Stimulated activated CD8-positive, alpha-beta memory T cell treated with anti-CD3 and anti-CD28 coated beads, Interleukin-7, amount 100 ng/mL, for 1 hour (primary cell): ENCODE measurements around the gene PCNX2.

Experiments used
- DNase-seq, 2 donors: peaks; one replicate each; pipeline ENCODE4 v3.0.0-alpha.2; 2020; ENCODE audit warnings: low read depth in 2 of 2

PCNX2 gene

GRCh38 chr1:233061265-233061664 lies 234.3 kb downstream of the PCNX2 start:
- no peak for DNase-seq

DNA sequence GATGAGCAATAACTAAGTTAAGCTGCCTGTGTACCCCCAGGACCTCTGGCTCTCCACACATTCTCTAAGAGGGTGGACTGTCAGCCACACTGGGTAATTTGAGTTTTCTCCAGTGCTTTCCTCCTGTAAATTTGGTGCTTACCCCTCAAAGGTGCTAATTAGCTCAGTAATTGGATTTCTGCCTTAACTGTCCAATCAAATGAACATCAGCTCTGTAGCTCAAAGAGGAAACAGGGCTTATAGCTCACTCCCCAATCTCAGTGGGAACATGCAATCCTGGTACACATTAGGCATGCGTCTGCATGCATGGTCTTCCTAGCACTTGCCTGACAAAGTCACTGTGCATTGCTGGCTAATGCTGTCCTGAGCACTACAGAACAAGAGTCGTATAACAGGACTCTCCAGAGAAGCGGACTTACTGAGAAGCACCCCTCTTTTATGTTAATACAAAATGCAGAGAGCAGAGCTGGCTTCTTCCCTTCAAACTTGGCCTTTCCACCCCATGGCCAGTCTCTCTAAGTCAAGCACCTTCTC lies 235.0 kb downstream of the PCNX2 start:
- DNase-seq = no peak

- DNase-seq = no peak
Measured at GRCh38 chr1:233057836-233058235, 237.7 kb downstream of the PCNX2 start.

GRCh38 chr1:233055879-233056641 lies 239.5 kb downstream of the PCNX2 start:
- no peak for DNase-seq

- no peak for DNase-seq
Measured at GRCh38 chr1:233045588-233045987, 249.9 kb downstream of the PCNX2 start.

DNA sequence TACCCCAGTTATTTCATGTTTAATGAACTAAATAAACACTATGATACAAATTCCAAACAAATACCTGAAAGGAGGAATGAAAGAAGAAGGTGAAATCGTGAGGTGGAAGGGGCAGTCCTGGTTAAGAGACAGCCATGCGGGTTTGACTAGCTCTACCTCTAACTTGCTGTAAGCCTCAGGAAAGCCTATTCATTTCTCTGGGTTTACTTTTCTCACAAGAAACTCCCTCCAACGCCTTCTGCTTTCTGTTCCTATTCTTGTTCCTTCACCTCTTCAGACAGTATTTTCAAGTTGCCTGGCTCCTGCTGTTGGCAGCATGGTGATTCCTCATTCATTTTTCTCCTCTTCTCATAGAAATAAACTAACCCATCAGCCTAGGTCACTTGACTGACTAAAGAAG lies 252.7 kb downstream of the PCNX2 start:
- DNase-seq = no peak

GRCh38 chr1:233040494-233040893 lies 255.0 kb downstream of the PCNX2 start:
- no peak for DNase-seq

DNA sequence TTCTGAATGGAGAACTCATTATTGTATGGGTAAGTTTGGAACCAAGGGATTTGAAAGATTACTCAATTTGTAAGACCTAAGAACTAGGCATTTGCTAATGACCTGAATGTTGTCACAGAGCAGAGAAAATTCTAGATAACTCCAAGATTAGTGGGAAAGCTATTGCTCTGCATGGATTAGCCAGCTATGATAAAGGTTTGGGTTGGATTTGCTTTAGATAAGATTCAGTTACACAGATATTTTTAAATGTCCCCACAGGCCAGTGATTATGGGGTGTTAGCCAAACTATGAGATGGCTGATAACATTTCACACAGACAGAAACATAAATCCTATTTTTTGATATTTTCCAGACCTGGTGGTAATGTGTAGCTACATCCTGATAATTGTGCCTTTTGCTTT lies 256.9 kb downstream of the PCNX2 start:
- no peak for DNase-seq

GRCh38 chr1:233037843-233038242 lies 257.7 kb downstream of the PCNX2 start:
- DNase-seq = no peak

- no peak for DNase-seq
Measured at GRCh38 chr1:233034836-233035235, 260.7 kb downstream of the PCNX2 start.

- DNase-seq = no peak
Measured at GRCh38 chr1:233033361-233033760, 262.2 kb downstream of the PCNX2 start.

- no peak for DNase-seq
Measured at GRCh38 chr1:233032916-233033315, 262.6 kb downstream of the PCNX2 start.

DNA sequence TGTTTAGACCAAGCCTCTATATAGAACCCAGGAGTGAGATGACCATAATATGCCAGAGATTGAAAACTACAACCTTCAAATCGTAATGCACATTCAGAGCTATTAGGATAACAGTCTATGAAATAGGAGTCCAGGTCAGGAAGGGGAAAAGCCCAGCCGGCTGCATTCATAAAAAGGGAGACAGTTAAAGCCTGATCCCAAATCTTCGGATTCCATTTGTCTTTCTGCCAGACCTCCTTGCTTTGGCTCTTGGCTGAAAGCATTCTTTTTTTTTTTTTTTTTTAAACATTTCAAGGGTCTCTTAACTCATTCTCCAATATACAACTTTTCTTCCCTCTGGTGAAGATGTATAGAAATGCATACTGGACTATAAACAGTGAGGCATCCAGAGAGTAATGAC lies 264.0 kb downstream of the PCNX2 start:
- DNase-seq = no peak

- no peak for DNase-seq
Measured at GRCh38 chr1:233027046-233027445, 268.5 kb downstream of the PCNX2 start.

DNA sequence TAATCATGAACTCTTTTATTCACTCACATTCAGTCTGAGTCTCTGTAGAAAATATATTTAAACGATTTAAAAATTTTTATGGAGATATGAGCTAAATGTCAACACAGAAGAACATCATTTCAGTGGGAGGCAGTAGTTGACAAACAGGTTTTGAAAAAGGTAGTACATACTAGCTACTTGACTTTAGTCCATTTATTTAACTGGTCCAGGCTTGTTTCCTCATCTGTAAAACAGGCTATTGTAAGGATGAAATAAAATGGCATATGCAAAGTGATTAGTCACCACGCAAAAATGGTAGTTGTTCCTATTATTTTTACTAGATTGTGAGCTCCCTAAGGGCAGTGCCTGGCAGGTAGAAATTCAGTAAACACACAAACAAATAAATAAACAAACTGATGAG lies 270.0 kb downstream of the PCNX2 start:
- no peak for DNase-seq

DNA sequence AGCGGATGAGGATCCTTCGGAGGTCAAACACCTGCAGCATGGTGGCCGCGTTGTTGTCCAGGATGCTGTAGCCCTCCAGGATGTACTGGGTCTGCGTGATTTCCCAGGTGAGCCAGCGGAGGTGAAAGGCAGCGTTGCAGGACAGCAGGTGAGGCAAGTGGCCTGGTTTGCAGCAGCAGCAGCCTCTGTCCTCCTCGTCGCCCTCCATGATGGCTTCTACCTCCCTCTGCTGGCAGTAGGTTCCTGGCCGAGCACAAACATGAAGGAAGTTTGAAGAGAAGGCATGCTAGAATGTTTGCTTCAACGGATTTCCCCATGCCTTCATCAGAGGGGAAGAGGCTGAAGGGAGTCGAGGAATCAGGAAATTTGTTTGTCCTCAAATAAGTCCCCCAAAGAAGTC lies 270.4 kb downstream of the PCNX2 start:
- DNase-seq = no peak

- DNase-seq = no peak
Measured at GRCh38 chr1:233024199-233024598, 271.3 kb downstream of the PCNX2 start.

DNA sequence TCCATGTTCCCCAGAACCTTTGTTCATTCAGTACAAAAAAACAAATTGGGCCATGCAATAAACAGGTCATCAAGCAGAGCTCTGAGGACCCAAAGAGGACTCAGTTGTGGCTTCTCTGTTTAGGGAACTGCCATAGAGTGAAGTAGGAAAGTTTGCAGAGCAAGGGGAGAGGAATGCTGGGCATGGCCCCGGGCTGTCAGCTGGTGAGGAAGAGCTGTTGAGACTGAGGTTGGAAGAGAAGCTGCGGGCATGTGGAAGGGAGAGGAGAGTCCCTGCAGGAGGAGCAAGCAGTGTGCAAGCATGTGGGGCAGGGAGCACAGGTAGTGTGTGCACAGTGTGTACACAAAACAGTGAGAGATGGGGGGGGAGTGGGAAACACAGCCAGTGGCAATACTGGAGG lies 273.3 kb downstream of the PCNX2 start:
- no peak for DNase-seq

DNA sequence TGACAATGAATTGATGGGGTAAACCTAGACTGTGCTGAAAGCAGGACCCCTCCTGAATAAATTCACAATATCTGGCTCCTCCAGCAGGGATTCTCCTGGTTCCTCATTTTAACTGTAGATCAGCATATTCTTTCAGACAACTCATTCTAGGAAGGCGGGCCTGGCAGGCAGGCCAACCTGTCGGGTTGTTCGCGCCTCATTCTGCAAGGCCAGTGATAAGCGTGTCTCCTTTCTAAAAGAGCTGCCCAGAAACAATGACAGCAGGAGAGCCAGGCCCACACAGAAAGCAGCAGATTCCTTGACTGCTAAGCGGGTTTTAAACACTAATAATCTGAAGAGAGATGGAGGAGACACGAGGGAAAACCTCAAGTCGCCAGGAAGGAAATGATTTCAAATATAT lies 275.1 kb downstream of the PCNX2 start:
- DNase-seq = no peak

DNA sequence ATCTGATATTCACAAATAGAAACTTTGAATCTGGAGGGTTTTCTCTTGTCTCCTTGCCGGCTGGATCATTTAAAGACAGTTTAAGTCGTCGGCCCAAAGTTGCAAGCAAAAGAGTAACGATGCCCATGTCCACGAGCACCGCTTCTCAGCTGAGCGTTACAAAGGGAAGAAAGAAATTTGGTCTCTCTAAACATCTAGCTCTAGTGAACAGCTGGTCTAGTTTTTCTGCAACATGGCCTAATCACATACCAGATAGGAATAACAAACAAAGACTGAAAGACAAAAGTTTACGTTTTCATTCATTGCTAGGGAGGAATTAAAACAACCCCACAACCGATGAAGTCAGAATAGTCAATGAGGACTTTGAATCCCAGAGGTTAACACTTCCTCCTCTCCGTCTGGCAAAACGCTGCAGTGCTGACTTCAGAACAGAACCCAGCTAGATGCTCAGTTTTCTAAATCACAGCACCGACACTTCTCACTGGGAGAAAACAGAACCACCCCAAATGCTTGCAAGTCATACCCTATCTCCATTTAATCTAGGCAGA lies 275.7 kb downstream of the PCNX2 start:
- no peak for DNase-seq

DNA sequence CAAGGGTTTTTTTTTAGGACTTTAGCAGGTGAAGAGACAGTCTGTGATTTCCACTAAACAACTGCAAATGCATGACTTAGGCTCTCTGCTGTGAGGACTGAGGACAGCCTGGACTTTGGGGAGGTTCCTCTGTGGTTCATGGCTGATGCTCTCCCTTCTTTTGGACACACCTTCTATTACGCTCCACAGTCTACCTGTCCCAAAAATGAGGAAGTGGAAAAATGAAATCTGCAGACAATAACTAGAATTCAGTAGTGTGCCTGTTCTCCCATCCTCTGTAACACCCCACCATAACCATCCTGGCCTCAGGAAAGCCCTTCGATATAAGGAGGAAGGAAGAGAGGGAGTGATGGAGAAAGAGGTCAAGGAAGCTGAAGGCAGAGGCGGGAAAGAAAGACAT lies 276.4 kb downstream of the PCNX2 start:
- no peak for DNase-seq

DNA sequence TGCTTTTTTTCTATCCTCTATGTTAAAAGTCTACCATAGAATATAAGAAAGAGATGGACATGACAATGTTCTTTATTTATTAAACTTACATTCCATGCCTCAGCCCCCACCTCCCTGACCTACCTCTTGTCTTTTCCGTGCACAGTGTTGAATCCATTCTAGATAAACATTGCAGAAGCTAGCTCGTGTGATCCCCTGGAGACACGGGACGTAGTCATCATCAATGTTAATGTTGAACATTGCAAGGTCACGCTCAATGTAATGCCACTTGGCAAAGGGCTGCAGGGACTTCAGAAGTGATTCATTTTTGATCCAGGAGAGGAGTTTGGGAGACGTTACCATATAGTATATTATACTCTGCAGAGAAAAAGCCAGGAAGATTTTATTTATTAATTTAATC lies 278.7 kb downstream of the PCNX2 start:
- DNase-seq = no peak

- no peak for DNase-seq
Measured at GRCh38 chr1:233015965-233016364, 279.6 kb downstream of the PCNX2 start.

GRCh38 chr1:233012021-233012420 lies 283.5 kb downstream of the PCNX2 start:
- no peak for DNase-seq
